ENCODE results near the gene OR10H1.
"Not testable (repeated sequence)": the region's sequence is repeated elsewhere in the genome, so short reads cannot be mapped to it uniquely, and the experiment has no call there.

Gene OR10H1

GRCh38 chr19:15846923-15847322 lies 31.5 kb upstream of the OR10H1 start (continued):
- TF ChIP-seq WT1 (tag by site-specific recombination; IDR thresholded peaks at IDR 0.05) (no peak), SCRT2 (tag by site-specific recombination; IDR thresholded peaks at IDR 0.05) (no peak), AEBP2 (tag by site-specific recombination; IDR thresholded peaks at IDR 0.05; ENCODE audit: borderline replicate concordance) (no peak)

- POLR2A ChIA-PET: interaction anchor here (0.6 kb wide), 1 partner anchor 312 kb away, joined by 3 read pairs; no protein-coding TSS in a partner anchor
- CTCF ChIA-PET: interaction anchor here (0.7 kb wide), 1 partner anchor 409 kb away, joined by 5 read pairs; no protein-coding TSS in a partner anchor
- H3K27ac ChIP-seq (ENCODE audit: extremely low read depth, low read depth, low read length); H3K36me3 ChIP-seq (ENCODE audit: control insufficient read depth in 2 of 2, insufficient read depth in 1 of 2, low read length in 2 of 2); H3K4me1 ChIP-seq (ENCODE audit: control insufficient read depth, insufficient read depth, low read length); H3K9me3 ChIP-seq (ENCODE audit: control insufficient read depth, insufficient read depth, low read depth, low read length); H3K4me3 ChIP-seq (ENCODE audit: low read depth, low read length): not testable (repeated sequence)
These were observed 28.4 kb upstream of the OR10H1 start for GRCh38 chr19:15843894-15844222.

- Histone ChIP-seq H3K4me1 (ENCODE audit: control insufficient read depth, insufficient read depth, low read length) (no peaks in the 10 kb centered on the region), H3K27ac (ENCODE audit: extremely low read depth, low read depth, low read length) (no peak overlapping the region), H3K36me3 (ENCODE audit: control insufficient read depth in 2 of 2, insufficient read depth in 1 of 2, low read length in 2 of 2) (no peaks in the 10 kb centered on the region), H3K4me3 (ENCODE audit: low read depth, low read length) (no peak overlapping the region), H3K9me3 (ENCODE audit: control insufficient read depth, insufficient read depth, low read depth, low read length) (no peaks in the 10 kb centered on the region)
- POLR2A ChIA-PET: interaction anchor here (0.6 kb wide), 1 partner anchor 313 kb away, joined by 3 read pairs; no protein-coding TSS in a partner anchor
- CTCF ChIA-PET: no interaction called here
- TF ChIP-seq ZNF624 (tag by site-specific recombination; IDR thresholded peaks at IDR 0.05) (no peak), BCL6B (tag by site-specific recombination; IDR thresholded peaks at IDR 0.05) (no peak), GLI4 (tag by site-specific recombination; IDR thresholded peaks at IDR 0.05) (no peak)
These were observed 27.9 kb upstream of the OR10H1 start for GRCh38 chr19:15843203-15843893.

- H3K27ac ChIP-seq (ENCODE audit: extremely low read depth, low read depth, low read length): no peak overlapping the region
These were observed 26.6 kb upstream of the OR10H1 start for GRCh38 chr19:15841875-15842569.

GRCh38 chr19:15840833-15841232 lies 25.4 kb upstream of the OR10H1 start:
- Histone ChIP-seq H3K9me3 (ENCODE audit: control insufficient read depth, insufficient read depth, low read depth, low read length) (no peaks in the 10 kb centered on the region), H3K4me3 (ENCODE audit: low read depth, low read length) (no peak overlapping the region), H3K36me3 (ENCODE audit: control insufficient read depth in 2 of 2, insufficient read depth in 1 of 2, low read length in 2 of 2) (no peaks in the 10 kb centered on the region), H3K27ac (ENCODE audit: extremely low read depth, low read depth, low read length) (no peak overlapping the region), H3K4me1 (ENCODE audit: control insufficient read depth, insufficient read depth, low read length) (no peaks in the 10 kb centered on the region)
- POLR2A ChIA-PET: no interaction called here
- CTCF ChIA-PET: no interaction called here
- no peak for TF ChIP-seq ZNF510 (tag by site-specific recombination; IDR thresholded peaks at IDR 0.05; ENCODE audit: insufficient replicate concordance)
- no peak for TF ChIP-seq ZNF76 (tag by site-specific recombination; IDR thresholded peaks at IDR 0.05; ENCODE audit: borderline replicate concordance, low read depth)
- no peak for TF ChIP-seq ZSCAN5A (tag by site-specific recombination; IDR thresholded peaks at IDR 0.05)
- TF ChIP-seq ZNF121 (tag by site-specific recombination; IDR thresholded peaks at IDR 0.05): no peak
- TF ChIP-seq SCRT2 (tag by site-specific recombination; IDR thresholded peaks at IDR 0.05): no peak
- no peak for TF ChIP-seq ELK4 (IDR thresholded peaks at IDR 0.05; ENCODE audit: borderline replicate concordance, low read depth, low read length)
- TF ChIP-seq ZNF146 (tag by site-specific recombination; IDR thresholded peaks at IDR 0.05): no peak
- TF ChIP-seq ZNF639 (tag by site-specific recombination; IDR thresholded peaks at IDR 0.05): no peak
- TF ChIP-seq ZNF311 (tag by site-specific recombination; IDR thresholded peaks at IDR 0.05; ENCODE audit: borderline replicate concordance): no peak
- TF ChIP-seq ZBTB44 (tag by site-specific recombination; IDR thresholded peaks at IDR 0.05): no peak

More at GRCh38 chr19:15841875-15842569, 26.6 kb upstream of the OR10H1 start:
- H3K4me1 ChIP-seq (ENCODE audit: control insufficient read depth, insufficient read depth, low read length): no peaks in the 10 kb centered on the region
- CTCF ChIA-PET: interaction anchor here (0.6 to 0.7 kb wide), 3 partner anchors 59 to 326 kb away, joined by 3 read pairs; no protein-coding TSS in a partner anchor
- no peaks in the 10 kb centered on the region for H3K36me3 ChIP-seq (ENCODE audit: control insufficient read depth in 2 of 2, insufficient read depth in 1 of 2, low read length in 2 of 2)
- no peak for TF ChIP-seq PRDM1 (tag by site-specific recombination; IDR thresholded peaks at IDR 0.05)
- no peak overlapping the region for H3K4me3 ChIP-seq (ENCODE audit: low read depth, low read length)
- H3K9me3 ChIP-seq (ENCODE audit: control insufficient read depth, insufficient read depth, low read depth, low read length): no peaks in the 10 kb centered on the region
- POLR2A ChIA-PET: no interaction called here
